Vagina (tissue), 2 donors: ENCODE measurements around the gene TSPAN9. TPM values are rescaled to one million over a fixed set of nuclear protein-coding genes. Genes with fewer than 3 reads are reported as not detected.

Experiments
- DNase-seq, 2 donors: peaks; one replicate each; pipeline ENCODE4 v3.0.0-alpha.2; 2017; ENCODE audit errors: extremely low spot score in 2 of 2
- H3K27ac ChIP-seq: fragments of 200-600 bp; sonication (generic); one replicate; pipeline ENCODE4 v1.5.1; 2019
- H3K27me3 ChIP-seq: fragments of 200-600 bp; sonication (generic); one replicate; pipeline ENCODE4 v1.5.1; 2019
- H3K36me3 ChIP-seq, 2 donors: fragments of 200-600 bp; sonication (generic); one replicate each; pipeline ENCODE4 v1.5.1; 2017 to 2019
- H3K4me1 ChIP-seq: fragments of 200-600 bp; sonication (generic); one replicate; pipeline ENCODE4 v1.5.1; 2019
- H3K4me3 ChIP-seq, 2 donors: fragments of 200-600 bp; sonication (generic); 1 replicate in 1 of 2; 2 replicates in 1 of 2; pipeline ENCODE4 v1.5.1; 2016 to 2019
- H3K9me3 ChIP-seq: fragments of 200-600 bp; sonication (generic); one replicate; pipeline ENCODE4 v1.5.1; 2019
- CTCF ChIP-seq, 3 experiments: fragments of 450-650 bp in 2 of 3; fragments of 200-600 bp in 1 of 3; sonication (generic) in 1 of 3; IDR thresholded peaks; one replicate each; pipeline ENCODE4 v1.5.1; 2017 to 2019; ENCODE audit warnings: antibody characterized with exemption in 3 of 3, mild to moderate bottlenecking in 2 of 3, moderate library complexity in 2 of 3
- POLR2A ChIP-seq, 2 donors: fragments of 450-650 bp; IDR thresholded peaks; one replicate each; pipeline ENCODE4 v1.6.1; 2017; ENCODE audit warnings: antibody characterized with exemption in 2 of 2, mild to moderate bottlenecking in 2 of 2, moderate library complexity in 2 of 2
- POLR2AphosphoS5 ChIP-seq, 2 donors: sonication (generic); formaldehyde crosslinking; IDR thresholded peaks; one replicate each; pipeline ENCODE4 v1.9.0; 2017; ENCODE audit warnings: antibody characterized with exemption in 2 of 2, mild to moderate bottlenecking in 2 of 2, low read depth in 1 of 2; ENCODE audit not compliant: insufficient read depth in 1 of 2
- intact Hi-C: fragments of 100-400 bp; cut with DNase I; formaldehyde crosslinking; loops from one replicate; pipeline ENCODE4 v1.15.1; 2023
- total RNA-seq: library from RNA; depleted of rRNA; stranded (reverse); fragments of >200 nt; gene quantifications from one replicate; pipeline ENCODE4 v1.2.3, GENCODE V29; 2016

Gene TSPAN9
- total RNA-seq, 1 donor from 2014 or later, result 32.2 TPM

- intact Hi-C loops, result no loop called here
- H3K27ac ChIP-seq, result no peak overlapping the region
- DNase-seq, result no peak
- no peaks in the 10 kb centered on the region for H3K9me3 ChIP-seq
- TF ChIP-seq POLR2AphosphoS5 (IDR thresholded peaks at IDR 0.05; ENCODE audit: insufficient read depth in 1 of 2, low read depth in 1 of 2) (no peak), CTCF (IDR thresholded peaks at IDR 0.05) (no peak), POLR2A (IDR thresholded peaks at IDR 0.05) (no peak)
- H3K36me3 ChIP-seq, result no peaks in the 10 kb centered on the region
- H3K27me3 ChIP-seq, result no peaks in the 10 kb centered on the region
- H3K4me1 ChIP-seq, result peaks cover 35% of the 10 kb centered on the region
- H3K4me3 ChIP-seq, result no peak overlapping the region
Measured at GRCh38 chr12:3123729-3124128, 46.5 kb downstream of the TSPAN9 start.

GRCh38 chr12:3124917-3125316 is 47.7 kb downstream of the TSPAN9 start:
- Histone ChIP-seq H3K27me3 (no peaks in the 10 kb centered on the region), H3K27ac (no peak overlapping the region), H3K4me1 (peaks cover 29% of the 10 kb centered on the region), H3K36me3 (no peaks in the 10 kb centered on the region), H3K9me3 (no peaks in the 10 kb centered on the region), H3K4me3 (no peak overlapping the region)
- intact Hi-C loops, result no loop called here
- TF ChIP-seq POLR2AphosphoS5 (IDR thresholded peaks at IDR 0.05; ENCODE audit: insufficient read depth in 1 of 2, low read depth in 1 of 2), result no peak
- TF ChIP-seq CTCF (IDR thresholded peaks at IDR 0.05), result no peak
- no peak for TF ChIP-seq POLR2A (IDR thresholded peaks at IDR 0.05)
- no peak for DNase-seq

GRCh38 chr12:3125674-3126073 is 48.5 kb downstream of the TSPAN9 start:
- Histone ChIP-seq H3K27me3 (no peaks in the 10 kb centered on the region), H3K4me3 (no peak overlapping the region), H3K9me3 (no peaks in the 10 kb centered on the region), H3K4me1 (peaks cover 29% of the 10 kb centered on the region), H3K36me3 (no peaks in the 10 kb centered on the region), H3K27ac (no peak overlapping the region)
- intact Hi-C loops, result no loop called here
- no peak for DNase-seq
- TF ChIP-seq POLR2AphosphoS5 (IDR thresholded peaks at IDR 0.05; ENCODE audit: insufficient read depth in 1 of 2, low read depth in 1 of 2), result no peak

- no peak for DNase-seq
- no peaks in the 10 kb centered on the region for H3K9me3 ChIP-seq
- H3K27ac ChIP-seq, result no peak overlapping the region
- no peak overlapping the region for H3K4me3 ChIP-seq
- intact Hi-C loops, result no loop called here
- no peaks in the 10 kb centered on the region for H3K27me3 ChIP-seq
- TF ChIP-seq POLR2A (IDR thresholded peaks at IDR 0.05) (no peak), CTCF (IDR thresholded peaks at IDR 0.05) (no peak), POLR2AphosphoS5 (IDR thresholded peaks at IDR 0.05; ENCODE audit: insufficient read depth in 1 of 2, low read depth in 1 of 2) (no peak)
- peaks cover 36% of the 10 kb centered on the region for H3K4me1 ChIP-seq
- no peaks in the 10 kb centered on the region for H3K36me3 ChIP-seq
Measured at GRCh38 chr12:3127832-3128231, 50.7 kb downstream of the TSPAN9 start.

GRCh38 chr12:3128498-3129293 is 51.5 kb downstream of the TSPAN9 start:
- intact Hi-C loops, result no loop called here
- Histone ChIP-seq H3K9me3 (no peaks in the 10 kb centered on the region), H3K4me3 (no peak overlapping the region), H3K36me3 (no peaks in the 10 kb centered on the region), H3K27me3 (no peaks in the 10 kb centered on the region), H3K4me1 (peaks cover 38% of the 10 kb centered on the region), H3K27ac (no peak overlapping the region)
- no peak for DNase-seq
- TF ChIP-seq POLR2AphosphoS5 (IDR thresholded peaks at IDR 0.05; ENCODE audit: insufficient read depth in 1 of 2, low read depth in 1 of 2), result no peak
- no peak for TF ChIP-seq CTCF (IDR thresholded peaks at IDR 0.05)
- TF ChIP-seq POLR2A (IDR thresholded peaks at IDR 0.05), result no peak
